ENCODE results near the gene MAP6. TPM values are rescaled to one million over a fixed set of nuclear protein-coding genes. Genes with fewer than 3 reads are reported as not detected.
A peak's percentile ranks its signal among the peaks of the same experiment; 100 is the strongest.

Gene MAP6
- total RNA-seq, 1 experiment from 2014 or later: 22.8 TPM

DNA sequence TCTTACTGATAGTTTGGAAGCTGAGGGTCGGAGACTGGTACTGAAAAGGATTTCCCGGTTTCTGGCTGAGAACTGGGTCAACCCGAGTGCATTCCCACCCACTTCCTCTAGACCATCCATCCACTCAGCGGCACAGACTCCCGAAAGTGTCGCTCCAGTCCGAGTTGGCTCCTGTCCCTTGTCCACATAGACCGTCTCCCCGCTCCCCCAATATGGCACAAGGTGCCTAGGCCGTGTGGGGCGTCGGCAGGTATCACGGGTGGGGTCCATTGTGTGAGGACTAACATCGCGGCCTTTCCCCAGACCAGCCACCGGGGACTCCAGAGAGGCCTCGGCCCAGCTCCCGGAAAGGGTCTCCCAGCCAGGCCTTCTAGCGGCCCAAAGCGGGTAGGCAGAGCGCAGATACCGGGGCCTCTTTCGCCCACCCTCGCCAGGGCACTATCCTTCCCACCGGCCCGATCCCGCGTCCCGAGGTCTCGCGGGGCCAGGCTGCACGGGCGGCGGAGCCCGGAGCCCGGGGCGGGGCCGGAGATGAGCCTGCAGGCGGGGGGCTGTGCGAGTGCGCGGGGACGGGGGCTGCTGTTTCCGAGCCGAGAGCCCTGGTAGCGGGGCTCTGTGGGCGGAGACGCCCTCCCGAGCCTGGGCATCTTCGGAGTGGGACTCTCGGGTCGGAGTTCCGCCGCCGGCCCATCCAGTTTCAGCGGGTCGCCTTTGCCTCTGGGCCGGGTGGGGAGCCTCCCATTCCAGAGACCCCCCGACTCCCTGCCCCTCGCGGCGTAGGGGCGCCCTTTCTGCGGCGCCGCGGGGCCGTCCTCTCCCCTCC is 85.7 kb downstream of the MAP6 start:
- H3K4me1 Mint-ChIP-seq (ENCODE audit: low read depth, unreplicated experiment): peaks cover 21% of the 10 kb centered on the region
- Histone ChIP-seq H3K4me3 (ENCODE audit: low read depth, low read length) (peak overlapping the region; percentile 75), H3K9me3 (no peaks in the 10 kb centered on the region), H3K27me3 (replicated peaks; ENCODE audit: control insufficient read depth, insufficient read depth, low read length) (no peaks in the 10 kb centered on the region), H3K36me3 (ENCODE audit: control insufficient read depth, insufficient read depth, low read length) (no peaks in the 10 kb centered on the region), H3K4me1 (peaks cover 15% of the 10 kb centered on the region)
- no peaks in the 10 kb centered on the region for H3K27me3 Mint-ChIP-seq (ENCODE audit: insufficient read depth, unreplicated experiment)
- TSS peak; percentile 89 for BruUV-seq (replicated peaks)
- peaks cover 18% of the 10 kb centered on the region for H3K36me3 Mint-ChIP-seq (ENCODE audit: insufficient read depth, unreplicated experiment)
- TF ChIP-seq, protein P1, sequence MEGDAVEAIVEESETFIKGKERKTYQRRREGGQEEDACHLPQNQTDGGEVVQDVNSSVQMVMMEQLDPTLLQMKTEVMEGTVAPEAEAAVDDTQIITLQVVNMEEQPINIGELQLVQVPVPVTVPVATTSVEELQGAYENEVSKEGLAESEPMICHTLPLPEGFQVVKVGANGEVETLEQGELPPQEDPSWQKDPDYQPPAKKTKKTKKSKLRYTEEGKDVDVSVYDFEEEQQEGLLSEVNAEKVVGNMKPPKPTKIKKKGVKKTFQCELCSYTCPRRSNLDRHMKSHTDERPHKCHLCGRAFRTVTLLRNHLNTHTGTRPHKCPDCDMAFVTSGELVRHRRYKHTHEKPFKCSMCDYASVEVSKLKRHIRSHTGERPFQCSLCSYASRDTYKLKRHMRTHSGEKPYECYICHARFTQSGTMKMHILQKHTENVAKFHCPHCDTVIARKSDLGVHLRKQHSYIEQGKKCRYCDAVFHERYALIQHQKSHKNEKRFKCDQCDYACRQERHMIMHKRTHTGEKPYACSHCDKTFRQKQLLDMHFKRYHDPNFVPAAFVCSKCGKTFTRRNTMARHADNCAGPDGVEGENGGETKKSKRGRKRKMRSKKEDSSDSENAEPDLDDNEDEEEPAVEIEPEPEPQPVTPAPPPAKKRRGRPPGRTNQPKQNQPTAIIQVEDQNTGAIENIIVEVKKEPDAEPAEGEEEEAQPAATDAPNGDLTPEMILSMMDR (IDR thresholded peaks at IDR 0.05; ENCODE audit: insufficient read depth in 1 of 2, low read depth in 1 of 2, low read length in 1 of 2, severe bottlenecking in 1 of 2, unreplicated experiment in 1 of 2): peak; percentile 50 to 58
- H3K4me3 Mint-ChIP-seq (ENCODE audit: unreplicated experiment): peak overlapping the region; percentile 79
- DNase-seq: peak; percentile 90 to 93
- peak overlapping the region; percentile 78 for H3K27ac Mint-ChIP-seq (ENCODE audit: unreplicated experiment)
- ChIA-PET POLR2A (interaction anchor here (0.5 to 1.7 kb wide), 9 partner anchors 8 to 204 kb away, joined by 3 to 14 read pairs (median 4); partner anchors contain the start of gene SERPINH1), CTCF (interaction anchor here (0.8 to 1.9 kb wide), 12 partner anchors 8 to 232 kb away, joined by 3 to 11 read pairs (median 5); partner anchors contain the start of gene SERPINH1)
- intact Hi-C loops (cut with micrococcal nuclease; ENCODE audit: unreplicated experiment): loop anchor here (1.0 to 2.0 kb wide), 3 partner anchors 21 to 185 kb away; partner anchors contain the start of genes DGAT2 and SERPINH1
- no peaks in the 10 kb centered on the region for H3K9me3 Mint-ChIP-seq (ENCODE audit: unreplicated experiment)

DNA sequence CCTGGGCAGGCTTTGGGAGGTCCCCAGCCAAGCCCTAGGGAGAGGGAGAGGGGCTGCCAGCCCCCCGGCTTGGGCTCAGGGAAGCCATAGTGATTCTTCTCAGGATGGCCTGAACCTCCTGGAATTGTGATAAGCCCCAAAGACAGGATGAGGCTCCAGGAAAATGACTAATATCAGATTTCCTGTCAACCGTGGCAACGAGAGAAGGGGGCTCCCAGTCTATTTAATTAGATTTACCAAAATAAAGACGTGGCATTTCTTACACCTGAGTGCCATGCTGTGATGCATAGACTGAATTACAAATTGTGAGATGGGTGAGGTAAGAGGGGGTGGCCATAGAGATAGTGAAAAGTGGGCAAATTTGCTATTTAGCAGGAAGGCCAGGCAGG is 86.3 kb downstream of the MAP6 start:
- Mint-ChIP-seq H3K9me3 (ENCODE audit: unreplicated experiment) (no peaks in the 10 kb centered on the region), H3K4me1 (ENCODE audit: low read depth, unreplicated experiment) (peaks cover 21% of the 10 kb centered on the region), H3K36me3 (ENCODE audit: insufficient read depth, unreplicated experiment) (peaks cover 18% of the 10 kb centered on the region), H3K4me3 (ENCODE audit: unreplicated experiment) (peak overlapping the region; percentile 79), H3K27ac (ENCODE audit: unreplicated experiment) (peak overlapping the region; percentile 78), H3K27me3 (ENCODE audit: insufficient read depth, unreplicated experiment) (no peaks in the 10 kb centered on the region)
- peaks cover 11% of the 10 kb centered on the region for H3K4me1 ChIP-seq
- peak overlapping the region; percentile 75 for H3K4me3 ChIP-seq (ENCODE audit: low read depth, low read length)
- BruUV-seq (replicated peaks): no TSS peak
- H3K36me3 ChIP-seq (ENCODE audit: control insufficient read depth, insufficient read depth, low read length): no peaks in the 10 kb centered on the region
- ChIA-PET POLR2A (interaction anchor here (1.5 kb wide), 1 partner anchor 21 kb away, joined by 14 read pairs; the partner anchor contains the start of gene SERPINH1), CTCF (interaction anchor here (1.1 kb wide), 1 partner anchor 15 kb away, joined by 3 read pairs; no protein-coding TSS in a partner anchor)
- no peaks in the 10 kb centered on the region for H3K27me3 ChIP-seq (replicated peaks; ENCODE audit: control insufficient read depth, insufficient read depth, low read length)
- no peak for DNase-seq
- intact Hi-C loops (cut with micrococcal nuclease; ENCODE audit: unreplicated experiment): loop anchor here (2.0 kb wide), 1 partner anchor 48 kb away; no protein-coding TSS in a partner anchor
- H3K9me3 ChIP-seq: no peaks in the 10 kb centered on the region
- TF ChIP-seq, protein P1 (IDR thresholded peaks at IDR 0.05; ENCODE audit: insufficient read depth in 1 of 2, low read depth in 1 of 2, low read length in 1 of 2, severe bottlenecking in 1 of 2, unreplicated experiment in 1 of 2): no peak

DNA sequence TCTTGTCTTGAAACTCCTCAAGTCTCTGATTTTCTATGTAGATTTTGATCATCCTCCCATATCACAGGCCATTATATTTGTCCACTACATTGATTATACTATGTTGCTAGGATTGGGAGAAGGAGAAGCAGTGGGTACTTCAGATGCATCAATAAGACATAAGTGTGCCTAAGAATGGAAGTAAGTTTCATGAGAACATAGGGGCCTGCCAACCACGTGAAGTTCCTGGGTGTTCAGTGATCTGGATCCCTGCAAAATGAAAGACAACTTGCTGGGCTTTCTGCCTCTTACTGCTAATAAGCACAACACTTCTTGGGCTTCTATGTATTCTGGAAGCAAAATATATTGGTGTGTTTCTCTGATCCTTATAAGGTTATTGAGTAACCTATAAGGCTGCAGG is 89.0 kb downstream of the MAP6 start:
- H3K27ac Mint-ChIP-seq (ENCODE audit: unreplicated experiment): no peak overlapping the region
- peaks cover 32% of the 10 kb centered on the region for H3K4me1 Mint-ChIP-seq (ENCODE audit: low read depth, unreplicated experiment)
- Histone ChIP-seq H3K4me1 (peaks cover 20% of the 10 kb centered on the region), H3K36me3 (ENCODE audit: control insufficient read depth, insufficient read depth, low read length) (no peaks in the 10 kb centered on the region), H3K27me3 (replicated peaks; ENCODE audit: control insufficient read depth, insufficient read depth, low read length) (no peaks in the 10 kb centered on the region), H3K4me3 (ENCODE audit: low read depth, low read length) (no peak overlapping the region), H3K9me3 (no peaks in the 10 kb centered on the region)
- H3K27me3 Mint-ChIP-seq (ENCODE audit: insufficient read depth, unreplicated experiment): no peaks in the 10 kb centered on the region
- peaks cover 26% of the 10 kb centered on the region for H3K36me3 Mint-ChIP-seq (ENCODE audit: insufficient read depth, unreplicated experiment)
- no peaks in the 10 kb centered on the region for H3K9me3 Mint-ChIP-seq (ENCODE audit: unreplicated experiment)
- intact Hi-C loops (cut with micrococcal nuclease; ENCODE audit: unreplicated experiment): no loop called here
- CTCF ChIA-PET: no interaction called here
- TF ChIP-seq, protein P1 (IDR thresholded peaks at IDR 0.05; ENCODE audit: insufficient read depth in 1 of 2, low read depth in 1 of 2, low read length in 1 of 2, severe bottlenecking in 1 of 2, unreplicated experiment in 1 of 2): no peak
- BruUV-seq (replicated peaks): no TSS peak
- H3K4me3 Mint-ChIP-seq (ENCODE audit: unreplicated experiment): no peak overlapping the region
- no peak for DNase-seq
- POLR2A ChIA-PET: no interaction called here

All from Caco-2 (cell line).